HG03521 (cell line): Measurements from ENCODE around the gene SYNPO.

Experiments used
- ATAC-seq: cut with Tn5 transposase; IDR thresholded peaks from one replicate; pipeline ENCODE4 v1.9.1; 2021; ENCODE audit warnings: mild to moderate bottlenecking, moderate library complexity; ENCODE audit not compliant: unreplicated experiment

Gene SYNPO

GRCh38 chr5:150640311-150641005 lies at the start of gene SYNPO:
Gene SYNPO (plus strand): TSS chr5:150640660. CDS start chr5:150648276, 7,616 bp downstream.
- ATAC-seq: no peak

GRCh38 chr5:150590979-150591695 lies 49.3 kb upstream of the SYNPO start:
- ATAC-seq: no peak

- ATAC-seq: no peak
These were observed 46.9 kb upstream of the SYNPO start for GRCh38 chr5:150593593-150593992.

GRCh38 chr5:150593996-150594395 lies 46.5 kb upstream of the SYNPO start:
- ATAC-seq: no peak

GRCh38 chr5:150595466-150596031 lies 44.9 kb upstream of the SYNPO start:
- no peak for ATAC-seq

- ATAC-seq: no peak
These were observed 44.1 kb upstream of the SYNPO start for GRCh38 chr5:150596313-150596712.

- ATAC-seq: no peak
These were observed 43.6 kb upstream of the SYNPO start for GRCh38 chr5:150596826-150597225.

GRCh38 chr5:150598006-150598405 lies 42.5 kb upstream of the SYNPO start:
- no peak for ATAC-seq

- ATAC-seq: no peak
These were observed 41.6 kb upstream of the SYNPO start for GRCh38 chr5:150598821-150599273.

- ATAC-seq: no peak
These were observed 41.2 kb upstream of the SYNPO start for GRCh38 chr5:150599281-150599680.

GRCh38 chr5:150599917-150600511 lies 40.4 kb upstream of the SYNPO start:
- no peak for ATAC-seq

GRCh38 chr5:150600616-150601490 lies 39.6 kb upstream of the SYNPO start:
- ATAC-seq: no peak

- ATAC-seq: no peak
These were observed 38.7 kb upstream of the SYNPO start for GRCh38 chr5:150601491-150602345.

GRCh38 chr5:150603052-150603451 lies 37.4 kb upstream of the SYNPO start:
- no peak for ATAC-seq

GRCh38 chr5:150603491-150603890 lies 37.0 kb upstream of the SYNPO start:
- ATAC-seq: no peak

- no peak for ATAC-seq
These were observed 36.5 kb upstream of the SYNPO start for GRCh38 chr5:150604010-150604409.

- no peak for ATAC-seq
These were observed 35.5 kb upstream of the SYNPO start for GRCh38 chr5:150604894-150605440.

- ATAC-seq: no peak
These were observed 34.9 kb upstream of the SYNPO start for GRCh38 chr5:150605546-150605945.

GRCh38 chr5:150606476-150606875 lies 34.0 kb upstream of the SYNPO start:
- ATAC-seq: no peak
